NK-92 (cell line): ENCODE results near the gene MEX3C.

Experiments
- DNase-seq: peaks from one replicate; lab custom pipeline; 2025; ENCODE audit not compliant: unreplicated experiment; lab: John Stamatoyannopoulos, UW

MEX3C gene

GRCh38 chr18:51192026-51192425 is 5.5 kb downstream of the MEX3C start:
- no peak for DNase-seq

DNA sequence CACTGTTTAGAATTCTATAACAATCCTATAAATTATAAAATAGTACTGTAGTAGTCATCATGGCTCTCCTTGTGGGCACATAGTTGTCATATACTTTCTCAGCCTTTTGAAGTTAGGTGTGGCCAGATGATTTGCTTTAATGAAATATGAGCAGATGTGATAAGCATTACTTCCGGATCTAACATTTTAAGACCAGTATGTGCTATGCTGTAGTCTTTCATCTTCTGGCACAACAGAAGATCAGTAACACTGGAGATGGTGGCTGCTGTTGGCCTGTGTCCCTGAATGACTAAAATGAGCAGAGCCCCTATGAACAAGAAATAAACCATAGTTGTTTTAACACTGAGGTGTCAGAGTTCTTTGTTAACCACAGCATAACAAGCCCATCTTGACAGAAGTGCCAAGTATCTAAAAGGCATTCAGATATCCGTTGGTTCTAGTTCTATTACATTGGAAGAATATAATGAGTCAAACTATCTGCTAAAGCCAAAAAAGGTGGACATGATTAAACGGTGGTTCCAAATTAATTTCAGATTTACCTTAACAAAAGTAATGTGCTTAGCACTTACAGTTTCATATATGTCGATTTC is 6.3 kb downstream of the MEX3C start:
- DNase-seq: no peak

- no peak for DNase-seq
These were observed 7.5 kb downstream of the MEX3C start for GRCh38 chr18:51190000-51190399.

DNA sequence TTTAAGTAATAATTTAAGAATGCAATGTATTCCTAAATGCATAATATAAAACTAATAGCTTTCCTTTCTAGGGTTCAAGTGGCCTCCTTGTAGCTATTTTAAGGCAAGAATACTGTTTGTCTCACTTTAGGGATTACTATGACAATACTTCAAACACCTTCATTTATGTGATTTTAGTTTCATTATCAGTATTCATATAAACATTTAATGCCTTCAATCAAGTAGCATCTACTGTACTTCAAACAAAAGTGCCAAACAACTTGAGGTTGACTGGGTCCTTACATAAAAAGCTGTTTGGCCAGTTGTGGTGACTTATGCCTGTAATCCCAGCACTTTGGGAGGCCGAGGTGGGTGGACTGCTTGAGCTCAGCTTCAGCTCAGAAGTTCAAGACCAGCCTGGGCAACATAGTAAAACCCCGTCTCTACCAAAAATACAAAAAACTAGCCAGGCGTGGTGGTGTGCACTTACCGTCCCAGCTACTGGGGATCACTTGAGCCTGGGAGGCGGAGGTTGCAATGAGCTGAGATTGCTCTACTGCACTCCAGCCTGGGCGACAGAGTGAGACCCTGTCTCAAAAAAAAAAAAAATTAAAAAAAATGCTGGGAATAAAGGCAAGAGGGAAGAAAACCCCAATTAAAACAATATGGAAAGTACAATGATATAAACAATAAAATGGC is 9.3 kb downstream of the MEX3C start:
- no peak for DNase-seq

GRCh38 chr18:51185075-51185474 is 12.4 kb downstream of the MEX3C start:
- no peak for DNase-seq

DNA sequence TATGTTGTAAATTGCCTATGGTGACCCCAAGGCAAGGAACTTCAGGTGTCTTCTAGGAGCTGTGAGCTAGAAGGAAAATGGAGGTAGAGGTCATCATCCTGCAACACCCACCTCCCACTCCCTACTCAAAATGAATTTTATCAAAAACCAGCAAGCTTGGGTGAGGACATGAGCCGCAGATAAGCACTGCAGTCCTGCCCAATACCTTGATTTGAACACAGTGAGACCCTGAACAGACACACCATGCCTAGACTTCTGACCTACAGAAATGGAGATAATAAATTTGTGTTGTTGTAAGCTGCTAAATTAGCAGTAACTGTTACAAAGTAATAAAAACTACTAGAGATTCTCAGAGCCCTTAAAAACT is 13.4 kb downstream of the MEX3C start:
- DNase-seq: no peak

GRCh38 chr18:51183372-51184090 is 13.9 kb downstream of the MEX3C start:
- DNase-seq: no peak

DNA sequence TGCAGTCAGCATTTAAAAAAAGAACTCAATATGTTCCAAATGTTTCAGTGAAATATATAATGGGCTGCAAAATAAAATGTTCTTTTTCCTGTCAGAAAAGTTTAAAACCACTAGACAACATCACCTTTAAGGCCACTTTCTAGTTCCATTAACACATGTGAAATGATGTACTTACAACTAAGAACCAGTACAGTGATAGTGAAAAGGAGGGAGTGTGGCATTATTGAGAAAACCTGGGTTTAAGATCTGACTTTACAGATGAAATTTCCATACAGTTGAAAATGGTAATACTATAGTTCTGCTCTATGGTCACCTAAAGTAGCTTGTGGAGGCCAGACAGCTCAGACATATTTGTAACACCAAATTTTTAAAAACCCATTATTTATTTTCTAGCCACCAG is 14.7 kb downstream of the MEX3C start:
- DNase-seq: no peak

DNA sequence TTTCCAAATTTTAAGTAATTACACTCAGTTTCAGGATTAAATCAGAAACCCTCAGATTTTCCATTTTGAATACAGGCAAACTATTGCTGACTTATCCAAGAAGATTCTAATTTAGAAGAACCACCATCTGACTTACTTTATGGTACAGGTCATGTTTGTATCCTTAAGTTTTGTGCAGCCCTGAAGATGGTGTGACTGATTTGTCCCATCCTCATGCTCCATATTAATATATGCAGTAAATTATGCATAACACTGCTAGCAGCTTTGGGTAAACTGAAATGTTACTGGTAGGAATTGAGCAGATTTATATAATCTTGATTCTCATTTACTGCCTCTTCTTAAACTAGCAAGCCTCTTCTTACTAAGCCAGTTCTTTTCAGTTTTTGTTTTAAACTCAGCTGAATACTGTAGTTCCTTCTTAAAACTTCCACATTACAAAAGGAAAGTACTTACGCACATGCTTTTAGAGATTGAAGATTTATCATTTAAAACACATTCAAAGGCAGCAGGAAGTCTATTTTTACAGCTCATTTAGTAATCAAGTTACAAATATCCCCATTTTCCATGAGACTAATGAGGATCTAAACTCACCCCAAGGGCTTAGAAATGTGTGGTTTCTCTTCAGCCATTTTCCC is 25.7 kb downstream of the MEX3C start:
- DNase-seq: no peak

- DNase-seq: no peak
These were observed 26.3 kb downstream of the MEX3C start for GRCh38 chr18:51171223-51171622.

DNA sequence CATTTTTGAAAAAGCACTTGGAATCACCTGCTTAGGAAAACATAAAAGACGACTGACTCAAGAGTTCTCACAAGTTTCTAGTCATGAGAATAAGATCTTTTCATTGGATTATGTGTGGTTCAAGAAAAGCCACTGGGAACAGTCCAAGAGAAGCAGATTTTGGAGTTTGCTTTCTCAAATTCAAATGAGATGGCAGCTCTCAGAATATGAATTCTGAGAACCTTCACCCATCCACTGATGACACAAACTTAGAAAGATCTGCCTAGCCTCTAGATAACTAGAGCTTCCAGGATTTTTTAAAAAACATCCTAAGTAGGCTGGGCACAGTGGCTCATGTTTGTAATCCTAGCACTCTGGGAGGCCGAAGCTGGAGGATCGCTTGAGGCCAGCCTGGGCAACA is 26.8 kb downstream of the MEX3C start:
- no peak for DNase-seq

- DNase-seq: no peak
These were observed 27.8 kb downstream of the MEX3C start for GRCh38 chr18:51169731-51170130.

GRCh38 chr18:51168960-51169662 is 28.4 kb downstream of the MEX3C start:
- no peak for DNase-seq

DNA sequence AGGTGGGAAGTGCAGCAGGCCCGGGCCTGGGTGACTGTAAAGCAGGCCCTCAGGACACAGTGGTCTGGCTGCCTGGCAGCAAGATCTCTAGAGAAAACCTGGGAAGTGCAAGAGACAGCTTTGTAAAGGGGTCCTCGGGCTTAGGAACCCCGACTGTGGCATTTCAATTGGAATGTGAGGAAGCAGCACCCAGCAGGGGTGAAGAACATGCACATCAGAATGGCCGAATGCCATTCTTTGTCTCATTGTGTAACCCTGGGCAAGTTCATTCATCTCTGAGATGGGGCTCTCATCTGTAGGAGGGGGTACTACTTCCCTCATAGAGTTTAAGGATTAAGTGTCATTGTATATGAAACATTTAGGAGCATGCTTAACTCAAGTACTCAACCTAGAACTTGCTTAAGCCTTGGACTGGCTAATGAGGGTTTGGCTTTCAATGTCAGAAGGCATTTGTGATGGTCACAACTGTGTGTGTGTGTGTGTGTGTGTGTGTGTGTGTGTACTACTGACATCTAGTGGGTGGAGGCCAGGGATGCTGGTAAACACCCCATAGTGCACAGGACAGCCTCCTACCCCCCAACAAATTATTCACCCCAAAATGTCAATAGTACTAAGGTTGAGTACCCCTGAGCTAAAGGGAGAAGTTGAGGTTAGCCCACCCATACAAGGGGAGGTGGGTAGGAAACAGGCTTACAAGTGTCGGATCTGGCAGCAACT is 29.3 kb downstream of the MEX3C start:
- no peak for DNase-seq

DNA sequence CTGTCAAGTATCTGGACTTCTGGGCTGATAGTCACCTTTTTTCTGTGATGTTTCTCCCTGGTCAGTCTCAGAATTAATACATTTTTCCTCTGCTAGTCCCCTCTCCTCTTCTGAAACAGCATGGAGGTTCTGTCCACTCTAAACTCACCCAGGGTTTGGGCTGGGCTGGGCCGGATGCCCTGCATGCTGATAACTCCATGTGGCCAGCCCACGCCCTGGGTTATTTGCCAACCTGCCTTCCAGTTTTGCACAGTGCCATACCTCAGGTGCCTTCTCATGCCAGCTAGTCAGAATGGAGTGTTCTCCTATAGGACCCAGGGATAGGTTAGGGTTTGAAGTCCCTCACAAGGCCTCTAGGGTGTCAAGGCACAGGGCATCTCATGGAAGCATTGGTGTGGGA is 32.2 kb downstream of the MEX3C start:
- no peak for DNase-seq

GRCh38 chr18:51164761-51165281 is 32.7 kb downstream of the MEX3C start:
- DNase-seq: no peak

DNA sequence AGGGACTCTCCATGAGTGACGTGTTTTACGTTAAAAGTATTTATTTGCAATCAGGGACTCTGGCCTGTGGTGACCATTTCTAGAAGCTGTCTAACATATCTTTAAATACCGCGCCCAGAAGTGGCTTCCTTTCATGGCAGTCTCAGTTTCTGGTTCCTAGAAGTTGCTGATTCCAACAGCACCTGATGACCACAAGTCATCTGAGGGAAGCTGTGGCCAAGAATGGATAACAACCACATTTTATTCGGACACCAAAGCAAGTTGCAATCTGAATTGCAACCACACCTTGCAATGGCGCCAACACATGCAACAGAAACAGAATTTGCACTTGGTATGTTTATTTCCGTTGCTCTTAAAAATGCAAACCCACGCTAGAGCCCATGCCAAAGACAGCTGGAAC is 33.1 kb downstream of the MEX3C start:
- DNase-seq: no peak

- DNase-seq: no peak
These were observed 33.9 kb downstream of the MEX3C start for GRCh38 chr18:51163543-51163942.

DNA sequence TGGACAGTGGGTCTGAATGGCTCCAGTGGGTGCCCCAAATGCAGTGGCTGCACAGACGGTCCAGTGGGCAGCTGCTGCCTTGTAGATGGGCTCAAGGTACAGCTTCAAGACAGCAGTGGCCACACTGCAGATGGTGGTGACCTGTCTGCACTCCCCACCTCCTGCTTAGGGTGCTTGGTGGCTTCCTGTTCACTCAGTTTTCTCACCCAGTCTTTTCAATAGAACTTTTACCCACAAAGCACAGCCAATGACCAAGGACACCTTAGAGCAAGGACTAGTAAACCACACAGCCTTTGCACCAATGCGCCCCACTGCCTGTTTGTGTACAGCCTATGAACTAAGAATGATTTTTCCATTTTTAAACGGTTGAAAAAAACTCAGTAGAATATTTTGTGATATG is 34.9 kb downstream of the MEX3C start:
- DNase-seq: no peak

- no peak for DNase-seq
These were observed 36.8 kb downstream of the MEX3C start for GRCh38 chr18:51160646-51161045.

DNA sequence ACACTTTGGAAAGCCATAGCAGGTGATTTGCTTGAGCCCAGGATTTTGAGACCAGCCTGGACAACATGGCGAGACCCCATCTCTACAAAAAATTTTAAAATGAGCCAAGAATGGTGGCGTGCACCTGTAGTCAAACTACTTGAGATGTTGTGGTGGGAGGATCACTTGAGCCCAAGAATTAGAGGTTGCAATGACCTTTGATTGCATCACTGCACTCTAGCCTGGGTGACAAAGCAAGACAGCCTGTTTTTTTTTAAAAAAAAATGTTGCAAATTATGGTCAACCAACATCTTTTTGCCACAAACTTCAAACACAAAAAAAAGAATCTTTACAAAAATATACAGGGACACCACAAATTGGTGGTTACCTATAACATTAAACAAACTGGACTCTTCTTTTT is 40.3 kb downstream of the MEX3C start:
- DNase-seq: no peak
